T-helper 22 cell (primary cell): ENCODE data around the gene PPM1J.
"Not testable (repeated sequence)": the region's sequence is repeated elsewhere in the genome, so short reads cannot be mapped to it uniquely, and the experiment has no call there.

ENCODE experiments used
- DNase-seq: peaks from one replicate; pipeline ENCODE4 v3.0.0-alpha.2; 2020; ENCODE audit warnings: low read depth

Gene PPM1J

GRCh38 chr1:112721966-112722524, 6.9 kb upstream of the PPM1J start:
- no peak for DNase-seq

- DNase-seq, result not testable (repeated sequence)
These were observed 6.2 kb upstream of the PPM1J start for GRCh38 chr1:112721294-112721693.

- DNase-seq, result no peak
These were observed 5.7 kb upstream of the PPM1J start for GRCh38 chr1:112720800-112721199.

- no peak for DNase-seq
These were observed 4.6 kb upstream of the PPM1J start for GRCh38 chr1:112719706-112720105.

GRCh38 chr1:112718691-112719418, 3.7 kb upstream of the PPM1J start:
- DNase-seq, result peak; percentile 55

GRCh38 chr1:112717263-112717873, 2.2 kb upstream of the PPM1J start:
- no peak for DNase-seq

- DNase-seq, result peak; percentile 55
These were observed 1.1 kb upstream of the PPM1J start for GRCh38 chr1:112716133-112716720.

- no peak for DNase-seq
These were observed 544 bp downstream of the PPM1J start for GRCh38 chr1:112714313-112715263.

GRCh38 chr1:112713466-112714312, 1.4 kb downstream of the PPM1J start:
- DNase-seq, result no peak

GRCh38 chr1:112712701-112713128, 2.4 kb downstream of the PPM1J start:
- DNase-seq, result no peak

GRCh38 chr1:112712191-112712590, 2.9 kb downstream of the PPM1J start:
- DNase-seq, result no peak

- no peak for DNase-seq
These were observed 3.5 kb downstream of the PPM1J start for GRCh38 chr1:112711670-112712069.

- no peak for DNase-seq
These were observed 4.1 kb downstream of the PPM1J start for GRCh38 chr1:112711041-112711440.

- DNase-seq, result no peak
These were observed 4.5 kb downstream of the PPM1J start for GRCh38 chr1:112710586-112710985.

- no peak for DNase-seq
These were observed 5.0 kb downstream of the PPM1J start for GRCh38 chr1:112710159-112710558.

GRCh38 chr1:112708489-112708888, 6.6 kb downstream of the PPM1J start:
- DNase-seq, result no peak

GRCh38 chr1:112708002-112708448, 7.1 kb downstream of the PPM1J start:
- DNase-seq, result no peak

GRCh38 chr1:112707221-112708001, 7.7 kb downstream of the PPM1J start:
- peak; percentile 30 for DNase-seq

- peak; percentile 30 for DNase-seq
These were observed 8.5 kb downstream of the PPM1J start, which contains the start of gene RHOC for GRCh38 chr1:112706505-112707220. RHOC (minus strand) TSS chr1:112707127; CDS start chr1:112703799, 3,328 bp downstream.
